Liver (tissue), 9 donors: ENCODE measurements around the gene TOX4. TPM values are rescaled to one million over a fixed set of nuclear protein-coding genes. Genes with fewer than 3 reads are reported as not detected.
A peak's percentile ranks its signal among the peaks of the same experiment; 100 is the strongest.

Experiments used
- DNase-seq: peaks from one replicate; pipeline ENCODE4 v3.0.0-alpha.2; 2017; ENCODE audit warnings: low spot score
- H3K27ac ChIP-seq, 2 donors: one replicate each; pipeline ENCODE4 v1.7.0; 2013; ENCODE audit warnings: inconsistent platforms in 2 of 2, low read length in 2 of 2, control low read depth in 1 of 2, low read depth in 1 of 2, mild to moderate bottlenecking in 1 of 2
- H3K27me3 ChIP-seq, 4 donors: one replicate each; pipeline versions ENCODE4 v1.6.1 to v1.7.0; 2013; ENCODE audit warnings: low read length in 3 of 4, inconsistent platforms in 1 of 4, mild to moderate bottlenecking in 1 of 4, moderate library complexity in 1 of 4; ENCODE audit not compliant: control insufficient read depth in 4 of 4, insufficient read depth in 4 of 4
- H3K36me3 ChIP-seq, 4 donors: one replicate each; pipeline versions ENCODE4 v1.6.1 to v1.7.0; 2013; ENCODE audit warnings: low read length in 3 of 4, mild to moderate bottlenecking in 3 of 4, low read depth in 1 of 4, moderate library complexity in 1 of 4; ENCODE audit not compliant: control insufficient read depth in 4 of 4, insufficient read depth in 3 of 4
- H3K4me1 ChIP-seq, 4 donors: one replicate each; pipeline versions ENCODE4 v1.6.1 to v1.7.0; 2013; ENCODE audit warnings: low read length in 3 of 4, mild to moderate bottlenecking in 3 of 4, moderate library complexity in 1 of 4; ENCODE audit not compliant: control insufficient read depth in 4 of 4, insufficient read depth in 4 of 4
- H3K4me3 ChIP-seq, 3 donors: one replicate each; pipeline versions ENCODE4 v1.6.1 to v1.7.0; 2013; ENCODE audit warnings: low read length in 3 of 3, control low read depth in 1 of 3, low read depth in 1 of 3, mild to moderate bottlenecking in 1 of 3
- H3K9ac ChIP-seq, 2 donors: one replicate each; pipeline ENCODE4 v1.7.0; 2013; ENCODE audit warnings: low read length in 2 of 2, mild to moderate bottlenecking in 2 of 2, moderate library complexity in 2 of 2, control low read depth in 1 of 2, low read depth in 1 of 2
- H3K9me3 ChIP-seq, 4 donors: one replicate each; pipeline versions ENCODE4 v1.6.1 to v1.7.0; 2013; ENCODE audit warnings: low read length in 3 of 4; ENCODE audit not compliant: control insufficient read depth in 4 of 4
- EGR1 ChIP-seq, 2 donors: IDR thresholded peaks; 2 replicates each; pipeline ENCODE4 v1.6.1; 2016 to 2018; ENCODE audit warnings: antibody characterized with exemption in 2 of 2, low read depth in 2 of 2
- FOXA1 ChIP-seq: IDR thresholded peaks from 2 replicates; pipeline ENCODE4 v1.6.1; 2016; ENCODE audit warnings: antibody characterized with exemption
- FOXA2 ChIP-seq: IDR thresholded peaks from 2 replicates; pipeline ENCODE4 v1.6.1; 2016; ENCODE audit warnings: antibody characterized with exemption
- GABPA ChIP-seq, 2 donors: IDR thresholded peaks in 1 of 2; conservative IDR thresholded peaks in 1 of 2; 2 replicates each; pipeline ENCODE4 v1.6.1; 2016; ENCODE audit warnings: antibody characterized with exemption in 2 of 2, mild to moderate bottlenecking in 1 of 2, moderate library complexity in 1 of 2
- HNF4G ChIP-seq: IDR thresholded peaks from 2 replicates; pipeline ENCODE4 v1.6.1; 2016; ENCODE audit warnings: antibody characterized with exemption
- NR2F2 ChIP-seq: IDR thresholded peaks from 2 replicates; pipeline ENCODE4 v1.6.1; 2016; ENCODE audit warnings: antibody characterized with exemption
- REST ChIP-seq: IDR thresholded peaks from 2 replicates; pipeline ENCODE4 v1.6.1; 2016; ENCODE audit warnings: antibody characterized with exemption, mild to moderate bottlenecking
- RXRA ChIP-seq, 2 donors: IDR thresholded peaks; 2 replicates each; pipeline ENCODE4 v1.6.1; 2017 to 2018; ENCODE audit warnings: antibody characterized with exemption in 2 of 2, mild to moderate bottlenecking in 1 of 2
- SP1 ChIP-seq: IDR thresholded peaks from 2 replicates; pipeline ENCODE4 v1.6.1; 2018; ENCODE audit warnings: antibody characterized with exemption, mild to moderate bottlenecking
- TAF1 ChIP-seq: conservative IDR thresholded peaks from 2 replicates; pipeline ENCODE4 v1.6.1; 2016; ENCODE audit warnings: antibody characterized with exemption, mild to moderate bottlenecking
- YY1 ChIP-seq: IDR thresholded peaks from 2 replicates; pipeline ENCODE4 v1.6.1; 2016; ENCODE audit warnings: antibody characterized with exemption, mild to moderate bottlenecking
- ZBTB33 ChIP-seq: IDR thresholded peaks from 2 replicates; pipeline ENCODE4 v1.6.1; 2016; ENCODE audit warnings: antibody characterized with exemption
- WGBS: extraction: QIAGEN DNeasy Blood & Tissue Kit; methylation state at CpG from one replicate; pipeline ENCODE4 v1.1.7; 2013; 5-methylcytosine and 5-hydroxymethylcytosine counted together
- polyA plus RNA-seq, 2 donors: library from polyadenylated mRNA; stranded (reverse) in 1 of 2; unstranded in 1 of 2; fragments of 200-250 nt in 1 of 2; fragments of >200 nt in 1 of 2; fragmentation: Nextera tagmentation in 1 of 2; extraction: Ambion mirVana in 1 of 2; gene quantifications; one replicate each; pipeline versions ENCODE4 v1.2.1 to v1.2.3, GENCODE V29; 2013 to 2015
- total RNA-seq, 2 donors: library from RNA; depleted of rRNA; stranded (reverse); fragments of >200 nt; gene quantifications; one replicate each; pipeline ENCODE4 v1.2.3, GENCODE V29; 2014
- TF ChIP-seq, protein P1 (sequence below): fragments of 150-350 bp; IDR thresholded peaks from 2 replicates; pipeline ENCODE4 v1.5.1; 2017; ENCODE audit warnings: improper control_type of control experiment, low read depth, low read length; ENCODE audit not compliant: missing input control
- TF ChIP-seq, protein P2 (sequence below): IDR thresholded peaks from 2 replicates; pipeline ENCODE4 v1.6.1; 2016; ENCODE audit warnings: antibody characterized with exemption
- TF ChIP-seq, protein P3 (sequence below): IDR thresholded peaks from 2 replicates; pipeline ENCODE4 v1.6.1; 2016; ENCODE audit warnings: antibody characterized with exemption
- donor health status: healthy.
- donor health status: healthy.
- donor health status: healthy.
- donor health status: healthy.
- donor health status: healthy.

TOX4 gene
- total and polyA plus RNA-seq, 4 donors: 16.9 to 29.8 (median 20.4) TPM

GRCh38 chr14:21467616-21468015 lies 9.4 kb upstream of the TOX4 start:
- 89% methylated on average over 1 of the region's 1 CpG for WGBS
- H3K36me3 ChIP-seq: peaks cover 4 to 37% (median 26%) of the 10 kb centered on the region in 4 donors
- H3K9me3 ChIP-seq: no peaks in the 10 kb centered on the region
- no peak overlapping the region for H3K9ac ChIP-seq
- DNase-seq: no peak
- H3K27ac ChIP-seq: no peak overlapping the region
- H3K4me3 ChIP-seq: no peak overlapping the region
- no peaks in the 10 kb centered on the region for H3K27me3 ChIP-seq
- no peak for TF ChIP-seq REST
- no peak for TF ChIP-seq SP1
- TF ChIP-seq, protein P1, sequence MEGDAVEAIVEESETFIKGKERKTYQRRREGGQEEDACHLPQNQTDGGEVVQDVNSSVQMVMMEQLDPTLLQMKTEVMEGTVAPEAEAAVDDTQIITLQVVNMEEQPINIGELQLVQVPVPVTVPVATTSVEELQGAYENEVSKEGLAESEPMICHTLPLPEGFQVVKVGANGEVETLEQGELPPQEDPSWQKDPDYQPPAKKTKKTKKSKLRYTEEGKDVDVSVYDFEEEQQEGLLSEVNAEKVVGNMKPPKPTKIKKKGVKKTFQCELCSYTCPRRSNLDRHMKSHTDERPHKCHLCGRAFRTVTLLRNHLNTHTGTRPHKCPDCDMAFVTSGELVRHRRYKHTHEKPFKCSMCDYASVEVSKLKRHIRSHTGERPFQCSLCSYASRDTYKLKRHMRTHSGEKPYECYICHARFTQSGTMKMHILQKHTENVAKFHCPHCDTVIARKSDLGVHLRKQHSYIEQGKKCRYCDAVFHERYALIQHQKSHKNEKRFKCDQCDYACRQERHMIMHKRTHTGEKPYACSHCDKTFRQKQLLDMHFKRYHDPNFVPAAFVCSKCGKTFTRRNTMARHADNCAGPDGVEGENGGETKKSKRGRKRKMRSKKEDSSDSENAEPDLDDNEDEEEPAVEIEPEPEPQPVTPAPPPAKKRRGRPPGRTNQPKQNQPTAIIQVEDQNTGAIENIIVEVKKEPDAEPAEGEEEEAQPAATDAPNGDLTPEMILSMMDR: no peak
- TF ChIP-seq FOXA2: no peak
- no peak for TF ChIP-seq EGR1 (IDR thresholded peaks at IDR 0.05; ENCODE audit: low read depth in 2 of 2)
- no peak for TF ChIP-seq YY1
- H3K4me1 ChIP-seq: no peaks in the 10 kb centered on the region

GRCh38 chr14:21475767-21476522 lies 1.1 kb upstream of the TOX4 start:
- Histone ChIP-seq H3K4me1 (peaks cover 8 to 25% (median 15%) of the 10 kb centered on the region in 4 donors), H3K9ac (peak overlapping the region; percentile 89 to 93), H3K27ac (peak overlapping the region; percentile 80 to 91), H3K27me3 (no peaks in the 10 kb centered on the region), H3K4me3 (peak overlapping the region; percentile 62 to 100 (median 90)), H3K9me3 (no peaks in the 10 kb centered on the region), H3K36me3 (peaks cover 0 to 9% (median 1%) of the 10 kb centered on the region in 4 donors)
- no peak for TF ChIP-seq TAF1
- TF ChIP-seq HNF4G: no peak
- TF ChIP-seq FOXA2: no peak
- no peak for TF ChIP-seq NR2F2
- TF ChIP-seq YY1: no peak
- TF ChIP-seq REST: no peak
- no peak for TF ChIP-seq EGR1 (IDR thresholded peaks at IDR 0.05; ENCODE audit: low read depth in 2 of 2)
- peak in 1 of 2 donors; percentile 37 for TF ChIP-seq RXRA (IDR thresholded peaks at IDR 0.05)
- TF ChIP-seq, protein P2, sequence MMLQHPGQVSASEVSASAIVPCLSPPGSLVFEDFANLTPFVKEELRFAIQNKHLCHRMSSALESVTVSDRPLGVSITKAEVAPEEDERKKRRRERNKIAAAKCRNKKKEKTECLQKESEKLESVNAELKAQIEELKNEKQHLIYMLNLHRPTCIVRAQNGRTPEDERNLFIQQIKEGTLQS: no peak
- no peak for TF ChIP-seq ZBTB33
- TF ChIP-seq SP1: no peak
- TF ChIP-seq FOXA1: no peak
- no peak for TF ChIP-seq GABPA (IDR thresholded peaks at IDR 0.05 in 1 of 2, conservative IDR thresholded peaks at IDR 0.05 in 1 of 2)
- TF ChIP-seq, protein P1: no peak
- TF ChIP-seq, protein P3, sequence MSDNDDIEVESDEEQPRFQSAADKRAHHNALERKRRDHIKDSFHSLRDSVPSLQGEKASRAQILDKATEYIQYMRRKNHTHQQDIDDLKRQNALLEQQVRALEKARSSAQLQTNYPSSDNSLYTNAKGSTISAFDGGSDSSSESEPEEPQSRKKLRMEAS: peak; percentile 31
- 34% methylated on average over 10 of the region's 10 CpGs for WGBS
- DNase-seq: no peak
